Epithelial cell of prostate (primary cell): ENCODE data around the gene CTNNB1.
"Not testable (repeated sequence)": the region's sequence is repeated elsewhere in the genome, so short reads cannot be mapped to it uniquely, and the experiment has no call there.

Experiments used
- DNase-seq: peaks from one replicate; pipeline ENCODE4 v3.0.0-alpha.2; 2011; ENCODE audit warnings: low read depth, low spot score
- H3K27ac ChIP-seq: fragments of 450-650 bp; 2 replicates; pipeline ENCODE4 v1.5.1; 2017; ENCODE audit warnings: mild to moderate bottlenecking

CTNNB1 gene

DNA sequence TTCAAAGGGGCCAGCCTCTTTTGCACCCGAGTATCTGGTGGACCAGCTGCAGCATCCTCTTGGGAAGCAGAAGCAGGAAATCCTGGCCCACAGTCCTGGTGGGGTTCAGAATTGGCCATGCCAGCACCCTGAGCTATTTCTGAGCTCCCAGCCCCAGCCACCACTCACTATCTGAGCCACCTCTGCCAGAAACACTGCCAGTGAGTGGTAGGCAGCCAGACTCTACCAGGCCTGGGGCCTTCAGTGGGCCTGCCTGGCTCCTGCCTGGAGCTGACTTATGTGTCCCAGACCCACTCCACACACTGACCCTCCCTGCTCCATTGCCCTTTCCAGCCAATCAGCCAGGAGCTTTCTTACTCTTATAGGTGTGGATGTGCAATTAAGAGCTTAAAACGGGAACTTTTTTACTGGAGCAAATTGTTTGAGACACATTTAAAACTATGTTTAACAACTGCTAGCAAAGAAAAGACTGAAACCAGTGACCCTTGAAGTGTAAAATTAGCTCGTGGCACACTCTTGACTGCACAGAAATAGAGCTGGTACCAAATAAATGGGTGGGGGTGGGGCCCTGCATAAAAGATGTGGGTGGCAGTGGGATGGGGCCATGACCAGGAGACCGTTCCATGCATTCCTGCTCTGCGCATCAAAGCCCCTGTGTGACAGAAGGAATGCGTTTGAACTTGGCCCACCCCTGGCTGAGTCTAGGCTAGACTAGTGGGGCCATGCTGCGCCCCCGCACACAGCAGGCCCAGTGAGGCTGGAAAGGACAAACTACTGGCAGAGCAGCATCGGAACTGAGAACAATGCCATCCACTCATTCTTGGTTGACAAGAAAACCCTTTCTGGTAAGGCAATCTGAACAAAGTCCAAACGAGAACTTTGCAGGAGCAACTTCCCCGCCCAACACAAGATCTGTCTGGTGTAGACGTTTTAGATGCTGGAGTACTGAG, 48.0 kb downstream of the CTNNB1 start:
- no peak for DNase-seq
- no peak overlapping the region for H3K27ac ChIP-seq

DNA sequence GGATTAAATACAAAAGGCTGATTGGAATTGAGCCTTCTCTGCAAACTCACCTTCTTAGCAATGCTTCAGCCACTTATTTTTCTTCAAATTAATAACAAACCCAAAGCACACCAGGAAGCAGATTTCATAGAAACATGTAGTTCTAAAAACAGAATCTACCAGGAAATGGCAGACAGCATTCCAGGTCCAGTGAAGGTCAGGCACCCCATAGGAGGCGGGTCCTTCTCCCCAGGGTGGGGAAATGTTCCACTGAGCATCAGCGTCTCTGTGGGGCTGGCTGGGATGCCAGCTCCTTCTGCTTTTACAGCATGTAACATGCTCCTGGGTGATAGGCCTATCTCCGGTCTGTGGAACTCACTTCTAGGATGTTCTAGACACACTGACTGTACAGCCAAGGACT, 49.2 kb downstream of the CTNNB1 start:
- H3K27ac ChIP-seq = no peak overlapping the region
- DNase-seq = no peak

DNA sequence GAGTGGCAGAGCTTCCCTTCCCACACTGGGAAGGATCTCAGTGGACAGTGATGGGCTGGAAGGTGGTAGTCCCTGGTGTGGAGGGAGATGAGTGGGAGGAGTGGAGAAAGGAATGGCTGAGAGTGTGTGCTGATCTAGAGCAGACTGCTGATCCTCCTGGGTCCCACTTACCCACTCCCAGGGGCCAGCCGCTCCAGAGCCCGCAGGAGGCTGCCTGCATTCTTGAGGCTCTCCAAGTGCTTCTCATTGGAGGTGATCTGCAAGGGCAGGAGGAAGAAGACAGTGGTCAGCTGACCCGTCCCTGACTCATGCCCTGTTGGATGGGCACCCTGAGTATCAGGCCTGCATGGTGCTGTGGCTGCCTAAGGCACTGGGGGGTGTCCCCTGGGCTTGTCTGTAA, 50.0 kb downstream of the CTNNB1 start:
- no peak for DNase-seq
- no peak overlapping the region for H3K27ac ChIP-seq

DNA sequence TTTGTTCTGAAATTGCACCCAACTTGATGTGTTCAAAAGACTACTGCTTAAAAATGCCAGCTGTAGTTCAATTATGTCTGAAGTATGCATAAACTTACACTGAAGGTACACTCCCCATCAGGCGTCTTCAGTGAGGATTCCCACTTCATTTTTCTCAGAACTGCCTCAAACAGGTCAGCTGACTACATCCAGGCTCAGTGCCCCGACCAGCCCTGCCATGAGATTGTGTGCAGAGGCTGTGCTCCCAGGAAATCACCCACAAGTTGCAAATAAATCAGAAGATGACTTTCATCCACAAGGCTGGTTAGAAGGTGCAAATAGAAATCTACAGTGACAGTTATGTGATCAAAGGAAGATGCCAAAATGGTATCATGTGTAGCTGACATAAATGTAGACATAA, 51.5 kb downstream of the CTNNB1 start:
- no peak overlapping the region for H3K27ac ChIP-seq
- DNase-seq = no peak

DNA sequence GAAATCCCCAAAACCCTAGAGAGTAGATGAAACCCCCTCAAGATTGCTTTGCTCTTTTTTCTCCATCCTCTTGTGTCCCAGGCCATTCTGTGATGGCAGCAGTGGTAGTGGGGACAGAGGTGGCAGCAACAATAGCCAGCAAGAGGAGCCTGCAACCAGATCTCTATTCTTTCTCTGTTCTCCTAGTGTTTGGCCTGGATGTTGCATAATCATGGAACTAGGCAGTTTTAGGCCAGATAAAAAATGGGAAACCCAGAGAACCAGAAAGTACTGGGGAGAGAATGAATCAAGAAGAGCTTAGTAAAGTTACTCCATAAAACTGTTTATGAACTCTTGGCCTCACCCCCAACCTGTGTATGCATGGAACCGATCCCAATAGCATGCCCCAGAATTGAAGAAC, 52.3 kb downstream of the CTNNB1 start:
- no peak overlapping the region for H3K27ac ChIP-seq
- no peak for DNase-seq

DNA sequence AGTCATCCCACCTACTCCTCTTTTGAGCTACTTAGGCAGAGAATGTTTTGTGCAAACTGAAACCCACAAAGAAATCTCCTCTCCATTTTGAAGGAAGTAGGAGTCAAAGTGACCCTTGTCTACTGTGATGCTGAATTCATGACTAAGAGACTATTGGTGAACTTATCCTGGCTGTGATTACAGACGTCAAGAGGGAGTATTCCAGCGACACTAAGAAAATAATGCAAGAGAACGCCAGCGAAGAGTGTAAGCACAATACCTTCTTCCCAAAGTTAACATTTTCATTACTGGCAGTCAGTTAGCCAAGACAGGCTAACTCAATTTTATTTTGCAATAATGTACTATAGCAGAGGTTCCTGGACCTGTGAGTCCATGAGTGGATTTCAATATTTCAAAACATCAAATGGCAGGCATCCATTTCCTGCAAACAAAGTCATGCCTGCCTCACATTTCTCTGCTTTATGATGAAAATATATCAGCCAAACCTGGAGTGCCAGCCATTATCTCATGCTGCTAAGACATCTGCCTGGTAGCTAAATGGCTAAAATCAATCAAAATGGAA, 59.0 kb downstream of the CTNNB1 start:
- no peak for DNase-seq
- H3K27ac ChIP-seq = no peak overlapping the region

DNA sequence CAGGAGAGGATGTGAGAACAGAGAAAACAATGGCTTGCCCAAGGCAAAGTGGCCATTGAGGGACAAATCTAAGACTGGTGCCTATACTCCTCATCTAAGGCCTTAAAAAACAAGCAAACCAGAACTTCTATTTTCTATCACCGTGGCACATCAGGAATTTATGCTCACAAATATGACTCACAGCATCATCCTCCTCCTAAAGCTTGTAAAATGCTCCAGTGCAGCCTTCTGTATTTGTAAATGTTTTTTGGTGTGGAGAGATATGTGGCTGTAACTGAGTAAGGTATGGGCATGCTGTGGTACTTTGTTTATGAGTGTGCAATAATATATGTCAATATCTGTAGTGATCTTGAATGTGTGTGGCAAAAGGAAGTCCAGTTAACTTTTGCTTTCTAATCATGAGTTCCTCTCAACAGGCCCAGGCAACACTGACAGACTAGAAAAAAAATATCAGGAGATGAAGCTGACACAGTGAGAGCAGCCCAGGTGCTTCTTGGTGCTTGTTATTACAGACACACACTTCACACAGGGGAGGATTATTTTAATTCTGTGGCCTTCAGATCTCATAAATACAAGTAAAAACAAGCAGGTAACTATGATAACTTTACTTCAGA, 60.3 kb downstream of the CTNNB1 start:
- H3K27ac ChIP-seq = peak overlapping the region; percentile 21
- no peak for DNase-seq

DNA sequence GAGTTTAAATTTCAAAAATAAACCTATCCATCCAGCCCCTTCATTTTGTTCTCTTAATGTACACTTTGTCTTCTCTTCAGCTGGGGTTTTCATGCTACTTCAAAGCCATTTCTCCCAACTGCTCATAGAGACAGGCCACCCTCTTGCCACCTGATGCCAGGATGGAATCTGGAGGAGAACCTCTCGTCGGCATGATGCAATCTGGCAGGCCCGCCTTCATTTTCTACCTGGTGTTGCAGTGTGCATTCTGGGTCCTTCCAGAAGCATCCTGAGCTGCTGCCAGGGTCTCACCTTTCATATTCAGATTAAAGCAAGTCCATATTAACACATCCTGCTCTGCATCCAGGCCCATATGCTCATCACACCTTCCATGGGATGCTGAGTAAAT, 60.8 kb downstream of the CTNNB1 start:
- no peak for DNase-seq
- H3K27ac ChIP-seq = peak overlapping the region; percentile 21

DNA sequence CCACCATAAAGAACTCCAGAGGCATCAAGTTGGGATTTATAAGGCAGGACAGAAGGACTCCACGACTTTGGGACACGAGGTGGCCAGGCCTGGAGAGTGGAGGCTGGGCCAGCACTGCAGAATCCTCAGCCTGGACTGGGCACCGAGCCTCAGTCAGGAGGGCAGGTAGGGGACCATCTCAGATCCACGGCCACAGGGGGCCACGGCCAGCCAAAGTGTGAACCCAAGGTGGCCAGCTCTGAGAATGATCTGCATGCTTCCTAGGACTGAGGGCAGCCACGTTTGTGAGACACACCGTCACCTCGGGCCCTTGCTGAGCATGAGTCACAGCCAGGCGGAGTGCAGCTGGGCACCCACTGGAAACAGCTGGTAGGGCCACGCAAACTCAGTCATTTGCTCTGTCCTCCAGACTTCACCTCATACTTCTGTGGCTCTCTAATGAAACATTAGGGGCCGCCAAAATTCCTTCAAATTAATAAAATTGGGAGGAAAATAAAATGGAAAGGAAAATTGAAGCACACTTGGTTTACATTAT, 65.8 kb downstream of the CTNNB1 start:
- DNase-seq = no peak
- H3K27ac ChIP-seq = no peak overlapping the region

DNA sequence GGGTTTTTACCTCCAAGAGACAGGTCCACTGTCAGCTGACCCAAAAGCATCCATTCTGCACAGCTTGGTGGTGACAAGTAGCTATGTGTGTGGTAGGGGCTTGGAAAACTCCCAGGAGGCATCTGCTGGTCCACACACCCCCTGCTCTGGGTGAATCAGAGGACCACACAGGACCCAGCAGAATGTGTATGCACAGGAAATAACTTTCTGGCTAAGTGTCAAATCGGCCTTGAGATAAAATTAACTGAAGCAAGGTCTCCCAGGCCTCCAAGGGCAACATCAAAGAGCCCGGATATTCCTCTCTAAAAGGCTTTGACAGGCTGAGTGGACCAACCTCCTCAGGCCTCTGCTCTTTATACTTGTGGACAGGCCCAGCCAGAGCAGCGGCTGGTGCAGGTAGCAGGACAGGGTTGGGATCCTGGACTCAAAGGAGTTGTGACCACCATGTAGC, 66.5 kb downstream of the CTNNB1 start:
- no peak overlapping the region for H3K27ac ChIP-seq
- no peak for DNase-seq

DNA sequence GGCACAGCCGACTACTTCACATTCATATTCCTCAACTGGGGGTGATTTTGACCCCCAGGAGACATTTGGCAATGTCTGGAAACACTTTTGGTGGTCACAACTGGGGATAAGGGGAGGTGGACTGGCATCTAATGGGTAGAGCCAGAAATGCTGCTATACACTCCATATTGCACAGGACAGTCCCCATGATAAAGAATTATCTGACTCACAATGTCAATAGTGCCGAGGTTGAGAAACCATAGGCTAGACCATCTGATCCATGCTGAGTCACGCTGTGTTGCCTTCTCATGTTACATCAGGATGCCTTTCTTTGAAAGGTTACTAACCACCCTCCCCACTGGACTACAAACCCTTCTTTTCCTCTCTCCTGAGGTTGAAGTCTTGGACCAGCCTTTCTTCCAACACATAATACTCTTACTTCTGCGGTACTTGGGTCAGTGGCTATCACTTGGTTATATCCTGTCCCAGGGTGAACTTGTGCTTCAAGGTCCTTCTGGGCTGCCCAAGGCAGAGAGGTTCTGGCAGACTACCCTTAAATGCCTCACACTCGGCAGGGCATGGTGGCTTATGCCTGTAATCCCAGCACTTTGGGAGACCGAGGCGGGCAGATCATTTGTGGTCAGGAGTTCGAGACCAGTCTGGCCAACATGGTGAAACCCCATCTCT, 68.8 kb downstream of the CTNNB1 start:
- H3K27ac ChIP-seq = peak overlapping the region; percentile 36
- peak; percentile 85 for DNase-seq

DNA sequence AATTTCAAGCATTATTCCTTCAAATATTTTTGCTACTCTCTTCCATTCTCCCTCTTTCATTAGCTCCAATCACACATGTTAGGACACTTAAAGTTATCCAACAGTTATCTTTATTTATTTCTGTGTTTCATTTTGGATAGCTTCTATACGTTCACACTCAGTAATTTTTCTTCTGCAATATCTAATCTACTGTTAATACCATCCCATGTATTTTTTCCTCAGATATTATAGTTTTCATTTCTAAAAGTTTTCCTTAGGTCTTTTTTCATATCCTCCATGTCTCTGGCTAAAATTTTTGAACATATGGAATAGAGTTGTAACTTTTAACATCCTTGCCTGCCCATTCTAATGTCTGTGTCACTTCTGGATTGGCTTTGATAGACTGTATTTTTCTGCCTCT, 73.4 kb downstream of the CTNNB1 start:
- no peak for DNase-seq
- no peak overlapping the region for H3K27ac ChIP-seq

DNA sequence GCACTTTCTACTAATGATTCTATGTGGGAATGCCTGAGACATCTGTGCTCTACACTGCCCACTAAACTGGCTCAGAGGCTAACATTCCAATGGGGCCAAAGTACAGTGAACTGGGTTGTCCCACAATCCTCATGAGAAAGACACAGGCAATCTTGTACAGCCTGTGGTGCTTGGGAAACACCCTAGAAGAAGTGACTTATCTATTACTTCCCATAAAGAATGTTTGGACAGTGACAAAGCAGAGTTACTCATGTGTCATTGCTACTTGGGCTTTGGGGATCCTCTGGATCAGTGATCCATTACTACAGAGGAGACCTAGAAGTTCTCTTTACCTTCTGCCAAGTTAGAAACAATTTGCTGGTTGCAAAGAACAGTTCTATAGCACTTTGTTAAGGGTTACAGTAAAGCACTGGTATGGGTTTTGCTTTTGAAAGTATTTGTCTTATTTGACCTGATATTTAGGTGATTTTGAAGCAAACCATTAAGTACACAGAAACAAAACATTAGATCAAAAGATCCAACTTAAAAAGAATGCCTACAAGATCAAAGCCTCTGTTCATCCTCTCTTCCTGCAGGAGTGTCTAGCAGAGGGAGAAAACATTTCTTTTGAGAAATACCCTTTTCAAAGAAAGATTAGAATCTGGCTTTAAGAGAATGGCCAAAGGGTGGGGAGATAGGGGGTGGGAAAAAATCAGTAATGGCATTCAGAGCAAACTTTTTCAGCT, 75.8 kb downstream of the CTNNB1 start:
- H3K27ac ChIP-seq = peak overlapping the region; percentile 12
- peak; percentile 1 for DNase-seq

DNA sequence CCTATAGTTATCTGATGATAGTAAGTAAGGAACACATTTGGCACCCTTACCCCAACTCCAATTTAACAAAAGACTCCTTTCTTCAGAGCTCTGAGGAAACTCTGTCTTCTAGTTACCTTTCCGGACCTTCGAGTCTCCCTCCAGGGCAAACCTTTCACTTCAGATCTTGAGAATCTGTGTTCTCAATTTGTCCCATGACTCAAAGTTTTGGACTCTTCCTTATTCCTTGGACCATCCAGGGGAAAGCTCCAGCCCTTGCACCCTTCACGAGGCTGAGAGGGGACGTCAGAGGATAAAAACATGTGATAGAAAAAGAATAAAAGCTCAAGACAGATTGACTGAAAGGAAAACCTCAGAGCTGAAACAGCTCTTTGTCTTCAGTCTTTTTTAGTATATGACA, 76.9 kb downstream of the CTNNB1 start:
- DNase-seq = no peak
- no peak overlapping the region for H3K27ac ChIP-seq

DNA sequence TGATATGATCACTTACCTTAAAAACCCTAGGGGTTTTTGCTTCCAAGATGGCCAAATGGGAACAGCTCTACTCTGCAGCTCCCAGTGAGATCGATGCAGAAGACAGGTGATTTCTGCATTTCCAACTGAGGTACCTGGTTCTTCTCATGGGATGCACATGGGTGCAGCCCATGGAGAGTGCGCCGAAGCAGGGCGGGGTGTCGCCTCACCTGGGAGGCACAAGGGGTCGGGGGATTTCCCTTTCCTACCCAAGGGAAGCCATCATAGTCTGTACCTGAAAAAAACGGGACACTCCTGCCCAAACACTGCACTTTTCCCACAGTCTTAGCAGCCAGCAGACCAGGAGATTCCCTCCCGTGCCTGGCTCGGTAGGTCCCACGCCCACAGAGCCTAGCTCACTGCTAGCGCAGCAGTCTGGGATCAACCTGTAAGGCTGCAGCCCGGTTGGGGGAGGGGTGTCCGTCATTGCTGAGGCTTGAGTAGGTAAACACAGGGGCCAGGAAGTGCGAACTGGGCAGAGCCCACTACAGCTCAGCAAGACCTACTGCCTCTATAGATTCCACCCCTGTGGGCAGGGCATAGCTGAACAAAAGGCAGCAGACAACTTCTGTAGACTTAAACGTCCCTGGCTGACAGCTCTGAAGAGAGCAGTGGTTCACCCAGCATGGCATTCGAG, 78.6 kb downstream of the CTNNB1 start:
- no peak overlapping the region for H3K27ac ChIP-seq

DNA sequence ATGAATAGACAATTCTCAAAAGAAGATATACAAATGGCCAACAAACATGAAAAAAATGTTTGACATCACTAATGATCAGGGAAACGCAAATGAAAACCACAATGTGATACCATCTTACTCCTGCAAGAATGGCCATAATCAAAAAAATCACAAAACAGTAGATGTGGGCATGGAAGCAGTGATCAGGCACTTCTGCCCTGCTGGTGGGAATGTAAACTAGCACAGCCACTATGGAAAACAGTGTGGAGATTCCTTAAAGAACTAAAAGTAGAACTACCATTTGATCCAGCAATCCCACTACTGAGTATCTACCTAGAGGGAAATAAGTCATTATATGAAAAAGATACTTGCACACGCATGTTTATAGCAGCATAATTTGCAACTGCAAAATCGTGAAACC, 85.6 kb downstream of the CTNNB1 start:
- DNase-seq = not testable (repeated sequence)

More for the DNA sequence above, 78.6 kb downstream of the CTNNB1 start:
- DNase-seq = no peak

DNA sequence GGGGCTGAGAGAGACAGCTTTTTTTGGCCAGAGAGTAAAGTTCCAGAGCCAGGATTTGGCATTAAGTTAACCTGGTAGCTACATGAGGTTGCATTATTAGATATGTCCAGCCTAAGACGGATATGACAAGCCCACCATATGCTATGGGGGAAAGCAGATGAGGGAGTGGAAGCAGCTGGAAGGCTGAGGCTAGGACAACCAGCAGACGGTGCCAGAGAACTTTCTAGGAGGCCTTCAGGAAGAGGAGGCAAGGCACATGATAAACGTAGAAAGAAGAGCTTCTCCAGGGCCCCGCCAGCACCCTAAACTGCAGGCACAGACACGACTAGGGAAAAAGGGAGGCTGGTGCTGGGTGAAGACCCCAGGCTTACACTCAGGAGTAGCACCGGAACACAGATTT, 87.0 kb downstream of the CTNNB1 start:
- H3K27ac ChIP-seq = no peak overlapping the region
- DNase-seq = no peak

More for the DNA sequence above, 85.6 kb downstream of the CTNNB1 start:
- not testable (repeated sequence) for H3K27ac ChIP-seq

DNA sequence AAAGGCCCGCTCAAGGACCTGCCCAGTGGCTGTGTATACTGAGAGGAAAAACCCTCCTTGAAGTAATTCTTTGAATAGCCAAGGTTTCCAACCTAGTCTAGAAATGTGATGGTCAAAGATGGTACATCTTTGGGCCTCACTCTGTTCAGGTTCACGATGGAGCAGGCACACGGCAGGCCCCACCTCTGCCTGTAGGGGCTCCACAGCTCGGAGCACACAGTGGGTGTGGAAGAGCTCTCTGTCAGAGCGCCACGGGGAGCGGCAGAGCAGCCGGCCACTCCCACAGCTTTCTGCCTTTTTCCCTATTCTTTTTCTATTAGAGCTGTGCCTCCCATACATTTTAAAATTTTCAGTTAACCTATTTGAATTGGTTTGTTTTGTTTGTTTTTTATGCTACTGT, 89.5 kb downstream of the CTNNB1 start:
- H3K27ac ChIP-seq = no peak overlapping the region
- no peak for DNase-seq
